Large intestine (tissue), 12 donors: ENCODE measurements around the gene BTNL2. TPM values are rescaled to one million over a fixed set of nuclear protein-coding genes. Genes with fewer than 3 reads are reported as not detected.

Experiments
- DNase-seq, 2 donors: peaks; one replicate each; pipeline versions ENCODE4 v3.0.0 to v3.0.0-alpha.2; 2013
- H3K27ac ChIP-seq: one replicate; pipeline ENCODE4 v1.5.1; 2013; ENCODE audit warnings: low read length
- H3K27me3 ChIP-seq: 2 replicates; pipeline ENCODE4 v1.6.1; 2013; ENCODE audit warnings: low read length; ENCODE audit not compliant: control insufficient read depth, insufficient read depth
- H3K36me3 ChIP-seq: 2 replicates; pipeline ENCODE4 v1.6.1; 2013; ENCODE audit warnings: low read length; ENCODE audit not compliant: control insufficient read depth, insufficient read depth
- H3K4me1 ChIP-seq: one replicate; pipeline ENCODE4 v1.6.1; 2013; ENCODE audit warnings: low read length; ENCODE audit not compliant: control insufficient read depth, insufficient read depth
- H3K4me3 ChIP-seq: one replicate; pipeline ENCODE4 v1.5.1; 2013; ENCODE audit warnings: low read length
- H3K9me3 ChIP-seq: one replicate; pipeline ENCODE4 v1.6.1; 2013; ENCODE audit warnings: mild to moderate bottlenecking, low read depth, low read length, moderate library complexity; ENCODE audit not compliant: control insufficient read depth
- WGBS: methylation state at CpG from one replicate; pipeline ENCODE4 v1.1.5; 2013; ENCODE audit warnings: low lambda C conversion rate; ENCODE audit not compliant: insufficient coverage; 5-methylcytosine and 5-hydroxymethylcytosine counted together
- long read RNA-seq, 11 donors: transcript quantifications; one replicate each; lab custom pipeline, GENCODE V29; 2026
- polyA plus RNA-seq: library from polyadenylated mRNA; unstranded; fragments of 120-200 nt; gene quantifications from one replicate; pipeline ENCODE4 v1.2.1, GENCODE V29; 2013

BTNL2 gene, protein sequence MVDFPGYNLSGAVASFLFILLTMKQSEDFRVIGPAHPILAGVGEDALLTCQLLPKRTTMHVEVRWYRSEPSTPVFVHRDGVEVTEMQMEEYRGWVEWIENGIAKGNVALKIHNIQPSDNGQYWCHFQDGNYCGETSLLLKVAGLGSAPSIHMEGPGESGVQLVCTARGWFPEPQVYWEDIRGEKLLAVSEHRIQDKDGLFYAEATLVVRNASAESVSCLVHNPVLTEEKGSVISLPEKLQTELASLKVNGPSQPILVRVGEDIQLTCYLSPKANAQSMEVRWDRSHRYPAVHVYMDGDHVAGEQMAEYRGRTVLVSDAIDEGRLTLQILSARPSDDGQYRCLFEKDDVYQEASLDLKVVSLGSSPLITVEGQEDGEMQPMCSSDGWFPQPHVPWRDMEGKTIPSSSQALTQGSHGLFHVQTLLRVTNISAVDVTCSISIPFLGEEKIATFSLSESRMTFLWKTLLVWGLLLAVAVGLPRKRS
- 0.18 TPM for polyA plus RNA-seq
- long read RNA-seq, donor 1, result 0 reads
- long read RNA-seq, donor 2, result 0 reads
- long read RNA-seq, donor 3, result 0 reads
- long read RNA-seq, donor 4, result 0 reads
- long read RNA-seq, donor 5, result 0 reads
- long read RNA-seq, donor 6, result 0 reads
- long read RNA-seq, donor 7, result 0 reads
- long read RNA-seq, donor 8, result 0 reads
- long read RNA-seq, donor 9, result 0 reads
- long read RNA-seq, donor 10, result 0 reads
- long read RNA-seq, donor 11, result 0 reads

DNA sequence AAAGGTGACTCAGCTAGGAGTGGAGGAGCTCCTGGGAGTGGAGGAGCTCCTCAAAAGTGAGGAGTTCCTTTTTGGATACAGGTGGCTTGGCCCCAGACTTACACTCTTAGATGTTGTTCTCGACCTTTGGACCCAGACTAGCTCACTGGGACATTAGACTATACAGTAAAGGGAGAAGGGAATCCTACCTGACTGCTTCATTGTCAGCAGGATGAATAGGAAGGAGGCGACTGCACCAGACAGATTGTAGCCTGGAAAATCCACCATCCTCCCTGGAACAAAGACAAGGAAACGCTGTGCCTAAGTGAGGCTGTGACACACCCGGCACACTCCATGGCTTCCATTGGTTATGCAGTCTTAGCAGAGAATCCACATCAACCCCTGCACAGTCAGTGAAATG, at the start of gene BTNL2:
BTNL2 (minus strand) TSS at position 325 of the 400 bp plus-strand sequence; CDS start at position 267, 58 bp downstream.
- no peaks in the 10 kb centered on the region for H3K36me3 ChIP-seq
- no CpG with 5 or more reads among the region's 4 CpGs for WGBS
- H3K4me3 ChIP-seq, result no peak within 1 kb of the TSS
- peaks cover 3% of the 10 kb centered on the region for H3K27me3 ChIP-seq
- DNase-seq, result peak; percentile 28 to 71
- no peaks in the 10 kb centered on the region for H3K9me3 ChIP-seq
- peaks cover 17% of the 10 kb centered on the region for H3K4me1 ChIP-seq
- H3K27ac ChIP-seq, result no peak within 1 kb of the TSS

DNA sequence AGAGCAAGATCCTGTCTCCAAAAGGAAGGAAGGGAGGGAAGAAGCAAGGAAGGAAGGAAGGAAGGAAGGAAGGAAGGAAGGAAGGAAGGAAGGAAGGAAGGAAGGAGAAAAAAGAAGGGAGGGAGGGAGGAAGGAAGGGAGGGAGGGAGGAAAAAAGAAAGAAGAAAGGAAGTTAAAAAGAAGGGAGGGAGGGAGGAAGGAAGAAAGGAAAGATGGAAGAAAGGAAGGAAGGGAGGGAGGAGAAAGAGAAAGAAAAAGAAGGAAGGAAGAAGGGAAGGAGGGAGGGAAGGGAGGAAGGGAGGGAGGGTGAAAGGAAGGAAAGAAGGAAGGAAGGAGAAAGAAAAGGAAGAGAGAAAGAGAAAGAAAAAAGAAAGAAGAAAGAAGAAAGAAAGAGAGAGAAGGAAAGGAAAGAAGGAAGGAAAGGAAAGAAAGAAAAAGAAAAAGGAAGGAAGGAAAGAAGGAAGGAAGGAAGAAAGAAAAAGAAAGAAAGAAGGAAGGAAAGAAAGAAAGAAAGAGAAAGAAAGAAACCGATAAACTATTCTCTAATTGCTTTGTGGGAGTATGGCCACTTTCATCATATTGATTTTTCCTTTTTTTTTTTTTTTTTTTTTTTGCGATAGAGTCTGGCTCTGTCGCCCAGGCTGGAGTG, 42.2 kb upstream of the BTNL2 start:
- WGBS, result 63% methylated on average over 1 of the region's 3 CpGs
- no peak for DNase-seq
- Histone ChIP-seq H3K36me3 (no peaks in the 10 kb centered on the region), H3K9me3 (no peaks in the 10 kb centered on the region), H3K27ac (no peak overlapping the region), H3K27me3 (peaks cover 3% of the 10 kb centered on the region), H3K4me3 (no peak overlapping the region), H3K4me1 (no peaks in the 10 kb centered on the region)

DNA sequence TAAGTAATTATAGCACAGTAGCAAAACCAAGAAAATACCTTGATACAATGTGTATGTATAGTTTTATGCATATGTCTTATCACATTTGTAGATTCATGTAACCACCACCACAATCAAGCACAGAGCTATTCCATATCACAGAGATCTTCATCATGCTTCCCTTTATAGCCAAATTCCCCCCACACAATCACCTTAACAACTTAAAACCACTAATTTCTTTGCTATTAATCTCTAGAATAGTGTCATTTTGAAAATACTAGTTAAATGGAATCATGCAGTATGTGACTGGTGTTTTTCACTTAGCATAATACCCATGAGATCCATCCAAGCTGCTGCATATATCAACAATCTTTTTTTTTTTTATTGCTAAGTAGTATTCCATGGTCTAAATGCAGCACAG, 41.0 kb upstream of the BTNL2 start:
- Histone ChIP-seq H3K36me3 (no peaks in the 10 kb centered on the region), H3K27me3 (peaks cover 4% of the 10 kb centered on the region), H3K4me3 (no peak overlapping the region), H3K27ac (no peak overlapping the region), H3K4me1 (no peaks in the 10 kb centered on the region), H3K9me3 (no peaks in the 10 kb centered on the region)
- no peak for DNase-seq

DNA sequence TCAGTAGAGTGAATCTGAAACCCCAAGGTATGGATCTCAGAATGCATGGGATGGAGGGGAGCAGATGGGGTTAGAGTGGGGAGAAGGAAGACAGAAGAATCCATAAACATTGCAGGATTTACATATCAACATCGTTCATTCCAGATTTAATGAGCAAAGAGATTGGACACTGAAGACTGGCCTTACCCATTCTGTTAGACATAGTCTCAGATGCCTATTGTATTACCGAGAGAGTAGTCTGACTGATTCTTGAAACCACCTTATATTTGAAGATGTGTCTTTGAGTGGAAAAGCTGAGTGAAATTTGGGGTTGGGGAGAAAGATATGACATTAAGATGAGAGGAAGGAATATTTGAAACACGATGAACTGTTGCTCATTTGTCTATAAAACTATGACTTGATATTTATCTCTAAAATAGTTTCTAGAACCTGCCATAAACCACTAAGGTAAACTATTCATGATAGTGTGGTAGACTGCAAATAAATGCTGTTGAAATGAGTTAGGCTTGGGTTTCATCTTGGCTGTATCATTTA, 38.4 kb upstream of the BTNL2 start:
- no peaks in the 10 kb centered on the region for H3K36me3 ChIP-seq
- WGBS, result 100% methylated on average over 1 of the region's 3 CpGs
- H3K4me3 ChIP-seq, result no peak overlapping the region
- DNase-seq, result no peak
- peaks cover 7% of the 10 kb centered on the region for H3K27me3 ChIP-seq
- no peak overlapping the region for H3K27ac ChIP-seq
- H3K9me3 ChIP-seq, result no peaks in the 10 kb centered on the region
- no peaks in the 10 kb centered on the region for H3K4me1 ChIP-seq

GRCh38 chr6:32444433-32444832, 37.5 kb upstream of the BTNL2 start:
- WGBS, result 92% methylated on average over 2 of the region's 2 CpGs
- Histone ChIP-seq H3K9me3 (no peaks in the 10 kb centered on the region), H3K27ac (no peak overlapping the region), H3K27me3 (peaks cover 7% of the 10 kb centered on the region), H3K36me3 (no peaks in the 10 kb centered on the region), H3K4me1 (no peaks in the 10 kb centered on the region), H3K4me3 (no peak overlapping the region)
- DNase-seq, result no peak

DNA sequence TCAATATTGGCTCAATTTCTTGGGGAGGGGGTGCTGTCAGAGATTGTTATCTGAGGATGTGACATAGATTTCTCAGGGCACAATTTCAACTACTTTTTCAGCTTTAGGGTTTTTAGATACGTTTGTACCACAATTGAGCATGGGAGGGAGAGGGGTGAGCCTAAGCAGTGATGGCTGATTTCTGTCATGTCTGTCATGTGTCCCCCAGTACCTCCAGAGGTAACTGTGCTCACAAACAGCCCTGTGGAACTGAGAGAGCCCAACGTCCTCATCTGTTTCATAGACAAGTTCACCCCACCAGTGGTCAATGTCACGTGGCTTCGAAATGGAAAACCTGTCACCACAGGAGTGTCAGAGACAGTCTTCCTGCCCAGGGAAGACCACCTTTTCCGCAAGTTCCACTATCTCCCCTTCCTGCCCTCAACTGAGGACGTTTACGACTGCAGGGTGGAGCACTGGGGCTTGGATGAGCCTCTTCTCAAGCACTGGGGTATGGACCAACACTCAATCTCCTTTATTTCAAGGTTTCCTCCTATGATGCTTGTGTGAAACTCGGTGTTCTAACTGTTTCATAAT, 36.1 kb upstream of the BTNL2 start:
- 90% methylated on average over 3 of the region's 8 CpGs for WGBS
- H3K27ac ChIP-seq, result no peak overlapping the region
- H3K4me3 ChIP-seq, result no peak overlapping the region
- no peak for DNase-seq
- H3K9me3 ChIP-seq, result no peaks in the 10 kb centered on the region
- H3K4me1 ChIP-seq, result no peaks in the 10 kb centered on the region
- no peaks in the 10 kb centered on the region for H3K36me3 ChIP-seq
- peaks cover 7% of the 10 kb centered on the region for H3K27me3 ChIP-seq

GRCh38 chr6:32442243-32442667, 35.3 kb upstream of the BTNL2 start:
- 51% methylated on average over 2 of the region's 7 CpGs for WGBS
- Histone ChIP-seq H3K27ac (no peak overlapping the region), H3K4me3 (peak overlapping the region; percentile 4), H3K36me3 (no peaks in the 10 kb centered on the region), H3K27me3 (peaks cover 7% of the 10 kb centered on the region), H3K4me1 (no peaks in the 10 kb centered on the region), H3K9me3 (no peaks in the 10 kb centered on the region)
- DNase-seq, result no peak

DNA sequence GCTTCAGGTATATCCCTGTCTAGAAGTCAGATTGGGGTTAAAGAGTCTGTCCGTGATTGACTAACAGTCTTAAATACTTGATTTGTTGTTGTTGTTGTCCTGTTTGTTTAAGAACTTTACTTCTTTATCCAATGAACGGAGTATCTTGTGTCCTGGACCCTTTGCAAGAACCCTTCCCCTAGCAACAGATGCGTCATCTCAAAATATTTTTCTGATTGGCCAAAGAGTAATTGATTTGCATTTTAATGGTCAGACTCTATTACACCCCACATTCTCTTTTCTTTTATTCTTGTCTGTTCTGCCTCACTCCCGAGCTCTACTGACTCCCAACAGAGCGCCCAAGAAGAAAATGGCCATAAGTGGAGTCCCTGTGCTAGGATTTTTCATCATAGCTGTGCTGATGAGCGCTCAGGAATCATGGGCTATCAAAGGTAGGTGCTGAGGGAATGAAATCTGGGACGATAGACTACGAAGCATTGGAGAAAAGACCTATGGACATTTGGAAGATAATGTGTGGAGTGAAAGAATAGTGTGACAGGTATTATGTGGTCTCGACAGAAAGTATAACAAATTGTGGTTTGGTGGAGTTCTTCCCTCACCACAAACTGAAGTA, 32.7 kb upstream of the BTNL2 start, which contains the start of gene HLA-DRA:
HLA-DRA (plus strand) TSS at position 286 of the 613 bp plus-strand sequence; CDS start at position 350, 64 bp downstream.
- peak within 1 kb of the TSS; percentile 32 for H3K27ac ChIP-seq
- no peaks in the 10 kb centered on the region for H3K9me3 ChIP-seq
- peak; percentile 51 to 58 for DNase-seq
- peak within 1 kb of the TSS; percentile 32 for H3K4me3 ChIP-seq
- no peaks in the 10 kb centered on the region for H3K4me1 ChIP-seq
- peaks cover 13% of the 10 kb centered on the region for H3K27me3 ChIP-seq
- H3K36me3 ChIP-seq, result no peaks in the 10 kb centered on the region
- 33% methylated on average over 4 of the region's 9 CpGs for WGBS

- Histone ChIP-seq H3K9me3 (no peaks in the 10 kb centered on the region), H3K27me3 (peaks cover 13% of the 10 kb centered on the region), H3K4me1 (no peaks in the 10 kb centered on the region), H3K4me3 (no peak overlapping the region), H3K36me3 (no peaks in the 10 kb centered on the region), H3K27ac (no peak overlapping the region)
- 100% methylated on average over 1 of the region's 1 CpG for WGBS
- DNase-seq, result no peak
Measured at GRCh38 chr6:32439139-32439538, 32.2 kb upstream of the BTNL2 start.
